Vagina (tissue), 2 donors: ENCODE results near the gene GOLGA6A.

Source experiments
- POLR2A ChIP-seq, 2 donors: fragments of 450-650 bp; IDR thresholded peaks; one replicate each; pipeline ENCODE4 v1.6.1; 2017; ENCODE audit warnings: antibody characterized with exemption in 2 of 2, mild to moderate bottlenecking in 2 of 2, moderate library complexity in 2 of 2
- POLR2AphosphoS5 ChIP-seq, 2 donors: sonication (generic); formaldehyde crosslinking; IDR thresholded peaks; one replicate each; pipeline ENCODE4 v1.9.0; 2017; ENCODE audit warnings: antibody characterized with exemption in 2 of 2, mild to moderate bottlenecking in 2 of 2, low read depth in 1 of 2; ENCODE audit not compliant: insufficient read depth in 1 of 2
- TF ChIP-seq, protein P1 (sequence below), 3 experiments: fragments of 450-650 bp in 2 of 3; fragments of 200-600 bp in 1 of 3; sonication (generic) in 1 of 3; IDR thresholded peaks; one replicate each; pipeline ENCODE4 v1.5.1; 2017 to 2019; ENCODE audit warnings: antibody characterized with exemption in 3 of 3, mild to moderate bottlenecking in 2 of 3, moderate library complexity in 2 of 3

DNA sequence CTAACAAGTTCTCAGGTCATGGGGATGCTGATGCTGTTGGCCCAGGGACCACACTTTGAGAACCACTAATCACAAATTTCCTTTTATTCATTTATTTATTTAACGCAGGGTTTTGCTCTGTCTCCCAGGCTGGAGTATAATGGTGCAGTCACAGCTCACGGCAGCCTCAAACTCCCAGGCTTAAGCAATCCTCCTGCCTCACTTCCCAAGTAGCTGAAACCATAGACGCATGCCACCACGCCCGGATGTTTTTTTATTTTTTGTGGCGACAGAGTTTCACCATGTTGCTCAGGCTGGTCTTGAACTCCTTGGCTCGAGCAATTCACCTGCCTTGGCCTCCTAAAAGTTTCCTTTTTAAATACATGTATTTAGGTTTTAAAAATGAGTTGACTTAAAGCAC lies 27.4 kb upstream of the GOLGA6A start:
- TF ChIP-seq POLR2AphosphoS5 (IDR thresholded peaks at IDR 0.05; ENCODE audit: insufficient read depth in 1 of 2, low read depth in 1 of 2) (no peak), POLR2A (IDR thresholded peaks at IDR 0.05) (no peak)
- TF ChIP-seq, protein P1, sequence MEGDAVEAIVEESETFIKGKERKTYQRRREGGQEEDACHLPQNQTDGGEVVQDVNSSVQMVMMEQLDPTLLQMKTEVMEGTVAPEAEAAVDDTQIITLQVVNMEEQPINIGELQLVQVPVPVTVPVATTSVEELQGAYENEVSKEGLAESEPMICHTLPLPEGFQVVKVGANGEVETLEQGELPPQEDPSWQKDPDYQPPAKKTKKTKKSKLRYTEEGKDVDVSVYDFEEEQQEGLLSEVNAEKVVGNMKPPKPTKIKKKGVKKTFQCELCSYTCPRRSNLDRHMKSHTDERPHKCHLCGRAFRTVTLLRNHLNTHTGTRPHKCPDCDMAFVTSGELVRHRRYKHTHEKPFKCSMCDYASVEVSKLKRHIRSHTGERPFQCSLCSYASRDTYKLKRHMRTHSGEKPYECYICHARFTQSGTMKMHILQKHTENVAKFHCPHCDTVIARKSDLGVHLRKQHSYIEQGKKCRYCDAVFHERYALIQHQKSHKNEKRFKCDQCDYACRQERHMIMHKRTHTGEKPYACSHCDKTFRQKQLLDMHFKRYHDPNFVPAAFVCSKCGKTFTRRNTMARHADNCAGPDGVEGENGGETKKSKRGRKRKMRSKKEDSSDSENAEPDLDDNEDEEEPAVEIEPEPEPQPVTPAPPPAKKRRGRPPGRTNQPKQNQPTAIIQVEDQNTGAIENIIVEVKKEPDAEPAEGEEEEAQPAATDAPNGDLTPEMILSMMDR (IDR thresholded peaks at IDR 0.05) = no peak
